COLO668 (cell line): ENCODE measurements around the gene ZIM2.
"Not testable (repeated sequence)": the region's sequence is repeated elsewhere in the genome, so short reads cannot be mapped to it uniquely, and the experiment has no call there.

Experiments
- DNase-seq: peaks from one replicate; lab custom pipeline; 2025; ENCODE audit not compliant: unreplicated experiment; lab: John Stamatoyannopoulos, UW

The ZIM2 gene

GRCh38 chr19:56840451-56841192 lies at the start of gene ZIM2, which contains the start of gene PEG3:
TSS of gene ZIM2 (minus strand) at chr19:56840726. CDS start at chr19:56824277, 16,449 bp downstream.
TSS of gene PEG3 (minus strand) at chr19:56840726. CDS start at chr19:56824655, 16,071 bp downstream.
- DNase-seq, result no peak

DNA sequence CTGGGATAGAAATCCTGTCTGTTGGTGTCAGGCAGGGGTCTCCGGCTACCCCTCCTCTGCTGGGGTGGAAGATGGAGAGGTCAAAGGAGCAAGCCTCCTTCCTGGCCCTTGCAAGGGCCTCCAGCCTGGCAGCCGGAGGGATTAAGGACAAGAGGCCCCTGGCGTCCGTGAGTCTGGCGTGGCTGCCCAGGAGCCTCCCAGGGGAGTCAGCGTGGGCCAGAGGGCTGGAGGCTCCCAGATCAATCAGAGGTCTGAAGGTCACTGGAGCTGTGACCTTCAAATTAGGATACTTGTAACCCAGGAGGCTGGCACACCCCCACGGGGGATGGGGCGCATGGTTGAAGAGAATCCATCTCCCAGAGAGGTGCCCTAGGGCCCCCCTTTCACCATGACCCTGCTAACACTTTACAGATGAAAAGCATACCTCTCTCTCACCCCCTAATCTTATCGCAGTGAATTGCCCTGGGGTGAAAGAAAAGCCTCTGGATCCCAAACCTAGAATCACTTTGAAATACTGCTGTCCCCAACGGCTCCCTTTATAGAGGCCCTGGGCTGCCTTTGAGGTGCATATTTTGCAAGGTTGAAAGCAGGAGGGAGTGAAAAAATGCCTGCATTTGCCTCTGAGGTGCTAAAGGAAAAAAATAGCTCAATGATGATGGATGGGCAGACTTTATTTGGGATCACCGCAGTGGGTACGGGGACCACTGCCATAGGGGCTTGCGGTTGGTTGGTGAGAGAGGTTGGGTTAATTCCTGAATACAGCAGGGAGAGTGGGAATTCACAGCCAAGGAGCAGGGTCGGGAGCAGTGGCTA lies 44.9 kb upstream of the ZIM2 start:
- DNase-seq, result no peak

- no peak for DNase-seq
Observed at GRCh38 chr19:56884441-56884840, 43.9 kb upstream of the ZIM2 start.

- DNase-seq, result no peak
Observed at GRCh38 chr19:56880592-56881190, 40.2 kb upstream of the ZIM2 start.

- DNase-seq, result no peak
Observed at GRCh38 chr19:56877069-56877715, 36.7 kb upstream of the ZIM2 start.

- no peak for DNase-seq
Observed at GRCh38 chr19:56875717-56876116, 35.2 kb upstream of the ZIM2 start.

GRCh38 chr19:56874530-56874929 lies 34.0 kb upstream of the ZIM2 start:
- DNase-seq, result no peak

GRCh38 chr19:56873493-56873892 lies 33.0 kb upstream of the ZIM2 start:
- no peak for DNase-seq

DNA sequence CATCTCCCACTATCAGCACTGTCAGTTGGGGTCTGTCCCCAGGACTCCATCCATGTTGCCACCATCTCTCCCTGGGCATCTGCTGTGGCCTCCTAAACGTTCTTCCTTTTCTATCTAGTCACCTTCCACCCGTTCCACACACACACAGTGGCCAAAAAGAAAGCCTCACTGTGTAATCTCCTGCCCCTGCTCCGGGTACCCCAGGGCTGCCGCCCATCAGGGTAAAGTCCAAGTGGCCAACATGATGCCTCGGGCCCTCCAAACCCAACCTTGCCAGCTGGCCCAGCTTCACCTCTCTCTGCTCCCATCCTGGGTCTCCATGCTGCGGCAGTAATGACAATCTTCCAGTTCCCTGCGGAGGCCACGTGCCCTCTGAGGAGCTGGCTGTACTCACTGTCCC lies 29.4 kb upstream of the ZIM2 start:
- no peak for DNase-seq

DNA sequence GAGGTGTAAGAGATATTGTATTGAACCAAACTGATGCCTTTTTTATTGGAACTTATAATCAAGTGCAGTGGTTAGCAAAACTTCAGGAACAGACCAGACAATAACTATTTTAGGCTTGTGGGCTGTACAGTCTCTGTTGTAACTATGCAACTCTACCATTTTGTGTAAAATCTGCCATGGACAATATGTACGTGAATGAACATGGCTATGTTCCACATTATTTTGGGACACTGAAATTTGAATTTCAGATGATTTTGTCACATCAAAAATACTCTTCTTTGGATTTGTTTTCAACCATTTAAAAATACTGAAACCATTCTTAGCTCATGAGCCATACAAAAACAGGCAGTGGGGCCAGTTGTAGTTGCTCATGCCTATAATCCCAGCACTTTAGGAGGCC lies 27.9 kb upstream of the ZIM2 start:
- DNase-seq, result no peak

DNA sequence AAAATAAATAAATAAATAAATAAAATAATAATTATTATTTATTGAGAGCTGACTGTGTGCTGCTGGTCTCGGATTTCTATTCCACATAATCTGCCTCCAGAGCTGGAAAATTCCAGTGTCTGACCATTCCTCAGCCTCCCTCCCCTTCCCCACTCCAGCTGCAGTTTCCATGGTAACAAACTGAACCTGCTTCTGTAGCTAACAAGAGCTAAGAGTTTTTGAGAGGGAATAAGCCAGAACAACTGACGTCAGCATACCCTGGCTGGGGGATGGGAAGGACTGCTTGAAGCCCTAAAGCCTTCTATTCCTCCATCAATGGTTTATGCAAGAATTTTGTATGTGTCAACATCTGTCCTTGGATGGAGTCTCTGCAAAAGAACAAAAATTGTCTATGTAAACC lies 26.0 kb upstream of the ZIM2 start:
- DNase-seq, result no peak

DNA sequence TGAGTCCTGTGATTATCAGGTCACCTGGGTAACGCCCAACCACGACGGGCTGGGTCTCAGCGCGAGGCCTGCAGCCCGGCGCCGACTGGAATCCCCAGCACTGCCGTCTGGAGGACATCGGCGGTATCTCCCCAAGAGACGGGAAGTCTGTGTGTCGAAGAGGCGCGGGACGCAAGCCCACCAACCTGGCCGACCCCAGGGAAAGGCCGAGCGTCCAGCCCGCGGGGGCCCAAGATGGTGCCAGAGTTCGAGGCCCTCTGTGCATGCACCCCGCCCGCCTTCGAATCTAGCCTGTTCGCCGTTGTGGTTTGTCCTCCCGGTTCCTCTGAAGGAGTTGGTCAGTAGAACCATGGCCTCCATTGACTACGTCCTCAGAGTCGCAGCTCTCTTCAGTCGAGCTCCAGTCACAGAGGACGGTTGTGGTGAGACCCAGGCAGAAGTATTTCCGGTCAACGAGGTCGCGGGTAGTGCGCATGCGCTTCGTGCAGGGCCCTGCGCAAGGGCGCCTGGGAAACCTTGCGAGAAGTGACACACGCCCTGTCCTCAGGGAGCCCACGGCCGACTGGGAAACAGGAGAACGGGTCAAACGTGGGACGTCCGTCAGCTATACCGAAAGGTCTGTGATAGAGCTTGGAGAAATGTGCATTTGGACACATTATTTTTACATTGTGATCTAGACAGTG lies 24.1 kb upstream of the ZIM2 start:
- no peak for DNase-seq

GRCh38 chr19:56862741-56863140 lies 22.2 kb upstream of the ZIM2 start:
- DNase-seq, result no peak

- not testable (repeated sequence) for DNase-seq
Observed at GRCh38 chr19:56860409-56860808, 19.9 kb upstream of the ZIM2 start.

DNA sequence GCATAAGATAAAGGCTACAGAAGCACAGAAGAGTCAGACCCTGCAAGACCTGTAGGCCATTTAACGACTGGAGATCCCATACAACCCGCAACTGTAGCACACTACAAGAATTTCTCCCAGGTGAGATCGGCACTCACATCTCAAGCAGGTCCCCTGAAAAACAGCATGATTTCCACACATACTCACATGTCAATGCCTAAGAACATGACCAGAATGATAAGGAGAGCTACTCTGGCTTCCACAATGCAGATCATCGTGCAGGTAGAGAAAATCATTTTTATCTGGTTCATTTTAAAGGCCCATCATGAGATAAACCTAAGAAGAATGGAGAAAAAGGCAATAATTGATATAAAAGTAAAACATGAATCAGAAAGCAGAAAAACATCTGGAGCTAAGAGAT lies 17.5 kb upstream of the ZIM2 start:
- DNase-seq, result no peak

- no peak for DNase-seq
Observed at GRCh38 chr19:56856822-56857221, 16.3 kb upstream of the ZIM2 start.

- not testable (repeated sequence) for DNase-seq
Observed at GRCh38 chr19:56852361-56852760, 11.8 kb upstream of the ZIM2 start.

GRCh38 chr19:56848166-56848565 lies 7.6 kb upstream of the ZIM2 start:
- no peak for DNase-seq

- no peak for DNase-seq
Observed at GRCh38 chr19:56842412-56842811, 1.9 kb upstream of the ZIM2 start.

- DNase-seq, result no peak
Observed at GRCh38 chr19:56841193-56841543, 642 bp upstream of the ZIM2 start.
